Occipital lobe (tissue), 2 donors: ENCODE measurements around the gene SFI1. TPM values are rescaled to one million over a fixed set of nuclear protein-coding genes. Genes with fewer than 3 reads are reported as not detected.
"Not testable (repeated sequence)": the region's sequence is repeated elsewhere in the genome, so short reads cannot be mapped to it uniquely, and the experiment has no call there.

Source experiments
- DNase-seq: peaks from one replicate; lab custom pipeline; 2025; lab: John Stamatoyannopoulos, UW
- total RNA-seq: library from RNA; depleted of rRNA; stranded (reverse); fragments of >200 nt; gene quantifications from one replicate; pipeline ENCODE4 v1.2.3, GENCODE V29; 2014

The SFI1 gene
- total RNA-seq, 1 donor from 2014 or later = 15.1 TPM

DNA sequence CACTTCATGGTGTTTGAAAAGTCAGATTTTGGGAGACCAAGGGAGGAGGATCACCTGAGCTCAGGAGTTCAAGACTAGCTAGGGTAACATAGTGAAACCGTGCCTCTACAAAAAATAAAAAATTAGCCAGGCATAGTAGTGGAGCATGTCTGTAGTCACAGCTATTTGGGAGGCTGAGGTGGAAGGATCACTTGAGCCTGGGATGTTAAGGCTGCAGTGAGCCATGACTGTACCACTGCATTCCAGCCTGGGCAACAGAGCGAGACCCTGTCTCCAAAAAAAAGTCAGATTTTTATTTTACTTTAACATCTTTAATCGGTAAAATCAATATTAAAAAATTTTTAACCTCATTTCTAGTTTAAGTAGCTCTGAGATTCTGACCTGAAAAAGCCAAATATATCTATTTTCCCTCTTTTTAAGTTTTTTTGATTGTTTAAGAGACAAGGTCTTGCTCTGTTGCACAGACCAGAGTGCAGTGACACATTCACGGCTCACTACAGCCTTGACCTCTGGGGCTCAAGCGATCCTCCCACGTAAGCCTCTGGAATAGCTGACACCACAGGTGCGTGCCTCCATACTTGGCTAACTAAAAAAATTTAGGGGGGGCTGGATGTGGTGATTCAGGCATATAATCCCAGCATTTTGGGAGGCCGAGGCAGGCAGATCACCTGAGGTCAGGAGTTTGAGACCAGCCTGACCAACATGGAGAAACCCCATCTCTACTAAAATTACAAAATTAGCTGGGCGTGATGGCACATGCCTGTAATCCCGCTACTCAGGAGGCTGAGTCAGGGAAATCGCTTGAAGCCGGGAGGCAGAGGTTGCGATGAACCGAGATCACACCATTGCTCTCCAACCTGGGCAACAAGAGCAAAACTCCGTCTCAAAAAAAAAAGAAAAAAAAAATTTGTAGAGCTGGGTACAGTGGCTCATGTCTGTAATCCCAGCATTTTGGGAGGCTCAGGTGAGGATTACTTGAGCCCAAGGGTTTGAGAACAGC lies 48.4 kb downstream of the SFI1 start:
- no peak for DNase-seq

DNA sequence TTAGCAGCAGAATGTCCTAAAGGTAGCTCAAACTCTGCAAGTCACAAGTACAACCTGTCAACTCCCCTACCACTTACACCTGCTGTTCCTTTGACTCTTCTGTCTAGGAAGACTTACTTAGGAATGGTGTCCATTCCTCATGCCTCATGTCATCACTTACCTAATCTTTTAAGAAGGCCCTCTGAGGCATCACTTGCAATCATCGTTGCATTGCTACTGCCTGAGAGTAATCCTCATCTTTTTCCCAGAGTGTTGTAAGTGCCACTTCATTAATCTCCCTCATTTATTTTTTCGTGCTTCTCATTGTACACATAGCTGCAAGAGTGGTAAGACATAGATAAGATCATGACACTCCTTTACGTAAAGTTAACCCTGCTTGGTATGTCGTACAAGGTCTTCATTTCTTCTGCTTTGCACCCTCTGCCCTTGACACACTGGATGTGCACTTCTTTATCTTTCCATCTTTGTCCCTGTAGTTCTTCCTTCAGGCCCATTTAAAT lies 54.6 kb downstream of the SFI1 start:
- no peak for DNase-seq

- no peak for DNase-seq
Measured at GRCh38 chr22:31556627-31557203, 60.4 kb downstream of the SFI1 start.

DNA sequence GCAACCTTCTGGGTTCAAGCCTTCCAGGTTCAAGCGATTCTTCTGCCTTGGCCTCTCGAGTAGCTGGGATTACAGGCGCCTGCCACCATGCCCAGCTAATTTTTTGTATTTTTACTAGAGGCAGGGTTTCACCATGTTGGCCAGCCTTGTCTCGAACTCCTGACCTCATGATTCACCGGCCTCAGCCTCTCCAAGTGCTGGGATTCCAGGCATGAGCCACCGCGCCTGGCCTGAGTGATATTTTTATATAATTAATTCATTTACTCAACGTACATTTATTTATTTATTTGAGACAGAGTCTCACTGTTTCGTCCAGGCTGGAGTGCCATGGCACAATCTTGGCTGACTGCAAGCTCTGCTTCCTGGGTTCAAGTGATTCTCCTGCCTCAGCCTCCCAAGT lies 62.2 kb downstream of the SFI1 start:
- not testable (repeated sequence) for DNase-seq

- peak; percentile 55 for DNase-seq
Measured at GRCh38 chr22:31561238-31561887, 65.0 kb downstream of the SFI1 start.

GRCh38 chr22:31561970-31562369 lies 65.6 kb downstream of the SFI1 start:
- DNase-seq = no peak

- no peak for DNase-seq
Measured at GRCh38 chr22:31566484-31566883, 70.1 kb downstream of the SFI1 start.

DNA sequence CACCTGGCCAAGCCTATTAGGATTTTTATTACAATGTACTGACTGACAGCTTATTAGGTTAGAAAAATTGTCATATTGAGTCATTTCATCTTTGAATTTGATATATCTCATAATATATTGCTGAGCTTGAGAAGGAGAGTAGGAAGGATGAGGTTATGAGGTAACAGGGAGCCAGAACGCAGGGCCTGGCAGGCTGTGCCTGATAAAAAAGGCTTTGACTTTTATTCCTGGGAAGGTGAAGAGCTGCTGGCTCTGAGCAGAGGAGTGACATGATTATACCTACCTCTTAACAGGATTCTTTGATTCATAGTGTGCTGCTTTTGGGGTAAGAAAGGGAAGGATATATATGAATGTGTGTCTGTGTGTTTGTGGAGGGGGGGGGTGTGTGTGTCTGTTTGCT lies 70.9 kb downstream of the SFI1 start:
- DNase-seq = no peak

DNA sequence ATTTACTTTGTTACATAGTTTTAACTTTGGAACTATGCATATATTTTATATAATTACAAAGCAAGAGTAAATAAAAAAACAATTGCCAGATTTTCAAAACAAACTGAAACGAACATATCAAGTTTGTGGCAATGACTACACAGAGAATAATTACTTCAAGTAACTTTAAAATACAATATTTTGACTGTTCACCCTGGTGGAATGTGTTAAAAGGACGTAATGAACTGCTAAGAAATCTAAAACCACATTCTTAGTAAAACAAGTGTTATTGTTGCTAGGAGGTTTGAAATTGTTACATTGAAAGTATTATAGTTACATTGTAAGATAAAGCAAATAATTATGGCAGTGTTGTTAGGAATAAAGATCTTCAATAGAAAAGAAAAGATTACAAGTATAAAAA lies 71.4 kb downstream of the SFI1 start:
- DNase-seq = no peak

GRCh38 chr22:31569126-31569525 lies 72.8 kb downstream of the SFI1 start:
- no peak for DNase-seq

GRCh38 chr22:31572939-31573338 lies 76.6 kb downstream of the SFI1 start:
- no peak for DNase-seq

- DNase-seq = no peak
Measured at GRCh38 chr22:31574055-31574670, 77.8 kb downstream of the SFI1 start.

DNA sequence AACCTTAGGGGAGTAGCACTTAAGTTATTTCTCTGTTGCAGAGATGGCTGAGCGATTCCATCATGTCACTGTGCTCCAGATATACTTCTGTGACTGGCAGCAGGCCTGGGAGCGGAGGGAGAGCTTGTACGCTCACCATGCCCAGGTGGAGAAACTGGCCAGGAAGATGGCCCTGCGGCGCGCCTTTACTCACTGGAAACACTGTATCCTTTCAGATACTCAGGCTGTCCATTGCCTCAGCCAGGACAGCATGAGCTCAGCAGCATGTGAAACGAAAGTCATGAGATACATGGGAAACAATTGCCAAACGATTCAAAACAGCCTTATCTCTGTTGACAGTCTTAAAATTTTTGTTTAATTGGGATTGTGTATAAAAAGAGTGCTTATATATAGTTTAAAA lies 78.9 kb downstream of the SFI1 start:
- DNase-seq = no peak

- DNase-seq = peak; percentile 19
Measured at GRCh38 chr22:31577711-31578110, 81.4 kb downstream of the SFI1 start.

DNA sequence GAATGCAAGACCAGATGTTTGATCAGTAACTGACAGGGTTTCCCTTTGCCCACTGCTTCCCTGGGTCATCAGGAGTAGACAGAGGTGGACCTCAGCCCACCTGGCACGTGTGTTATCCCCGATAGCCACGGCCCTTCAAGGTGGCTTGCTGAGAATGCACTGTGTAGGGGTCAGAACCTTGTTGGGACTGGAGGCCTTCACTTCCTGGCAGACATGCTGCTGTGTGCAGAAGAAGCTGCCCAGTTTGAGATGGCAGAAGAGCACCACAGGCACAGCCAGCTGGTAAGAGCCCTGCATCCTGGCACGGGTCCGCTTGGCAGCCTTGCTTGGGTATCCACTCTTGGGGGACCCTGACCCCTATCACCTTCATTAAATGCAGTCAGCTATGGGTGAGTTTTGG lies 81.8 kb downstream of the SFI1 start:
- no peak for DNase-seq

- DNase-seq = no peak
Measured at GRCh38 chr22:31579835-31580242, 83.5 kb downstream of the SFI1 start.

DNA sequence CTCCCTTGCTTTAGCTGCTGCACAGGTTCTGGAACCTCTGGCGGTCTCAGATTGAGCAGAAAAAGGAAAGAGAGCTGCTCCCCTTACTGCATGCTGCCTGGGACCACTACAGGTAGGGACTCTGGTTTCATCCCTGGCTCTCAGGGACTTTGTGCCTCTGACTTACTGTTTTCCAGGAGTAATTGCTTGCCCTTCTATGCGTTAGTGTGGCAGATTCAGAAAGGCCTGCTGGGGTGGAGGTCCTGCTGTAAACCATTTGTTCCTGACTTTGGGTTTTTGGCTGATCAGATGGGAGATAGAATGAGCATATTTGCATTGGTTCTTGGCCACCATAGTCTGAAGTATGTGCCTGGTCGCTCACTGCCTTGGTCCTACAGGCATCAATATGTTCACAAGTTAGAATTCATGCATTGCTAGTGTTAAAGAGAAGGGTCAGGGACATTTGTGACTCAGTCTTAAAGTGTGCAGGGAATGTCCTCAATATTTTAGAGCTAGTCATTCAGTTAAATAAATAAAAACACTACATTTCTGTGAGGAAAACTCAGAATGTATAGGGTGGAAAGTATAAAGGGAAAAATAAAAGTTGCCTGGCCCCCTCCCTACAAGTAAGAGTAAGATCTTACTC lies 87.6 kb downstream of the SFI1 start:
- DNase-seq = no peak

DNA sequence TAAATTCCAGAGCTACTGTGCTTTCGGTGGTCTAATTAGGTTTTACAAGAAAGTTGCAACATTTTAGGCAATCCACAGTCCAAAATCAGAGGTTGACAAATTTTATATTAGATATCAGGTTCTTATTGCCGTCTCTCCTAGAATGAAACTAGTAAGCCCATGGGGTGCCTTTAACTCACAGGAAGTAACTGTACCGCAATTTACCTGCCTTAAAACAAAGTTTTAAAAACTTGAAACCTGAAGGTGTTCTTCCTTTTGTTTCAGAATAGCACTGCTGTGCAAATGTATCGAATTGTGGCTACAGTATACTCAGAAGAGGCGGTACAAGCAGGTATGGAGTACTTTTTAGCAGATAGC lies 88.4 kb downstream of the SFI1 start:
- no peak for DNase-seq

- no peak for DNase-seq
Measured at GRCh38 chr22:31585161-31585859, 89.0 kb downstream of the SFI1 start.

- no peak for DNase-seq
Measured at GRCh38 chr22:31586137-31586920, 90.0 kb downstream of the SFI1 start.
